Measurements from ENCODE around the gene PTGER2.

Gene PTGER2

DNA sequence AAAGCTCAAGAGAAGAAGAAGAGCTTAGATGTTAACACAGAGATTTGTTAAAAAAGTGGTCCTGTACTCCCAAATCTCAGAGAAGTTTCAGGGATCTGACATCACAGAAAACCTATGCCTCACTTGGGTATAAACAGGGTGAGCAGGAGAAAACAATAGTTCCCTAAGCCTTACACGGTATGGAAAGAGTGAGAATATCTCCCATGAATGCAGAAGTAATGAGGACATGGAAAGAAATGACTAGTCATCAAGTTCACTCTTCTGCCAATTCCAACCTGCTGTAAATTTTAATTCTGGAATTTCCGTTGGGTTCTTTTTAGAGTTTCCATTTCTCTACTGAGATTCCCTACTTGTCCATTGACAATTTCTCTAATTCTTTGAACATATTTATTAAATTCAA, 6.2 kb upstream of the PTGER2 start:
- FAIRE-seq (no peak), DNase-seq (ENCODE audit: insufficient read length) (no peak)
- no peak for TF ChIP-seq TAF1 (IDR thresholded peaks at IDR 0.05; ENCODE audit: borderline replicate concordance, low read depth, low read length)
- TF ChIP-seq POLR2A (IDR thresholded peaks at IDR 0.05; ENCODE audit: low read depth, low read length) = no peak
- no peak for TF ChIP-seq POLR2AphosphoS5 (IDR thresholded peaks at IDR 0.05; ENCODE audit: low read depth, low read length)

DNA sequence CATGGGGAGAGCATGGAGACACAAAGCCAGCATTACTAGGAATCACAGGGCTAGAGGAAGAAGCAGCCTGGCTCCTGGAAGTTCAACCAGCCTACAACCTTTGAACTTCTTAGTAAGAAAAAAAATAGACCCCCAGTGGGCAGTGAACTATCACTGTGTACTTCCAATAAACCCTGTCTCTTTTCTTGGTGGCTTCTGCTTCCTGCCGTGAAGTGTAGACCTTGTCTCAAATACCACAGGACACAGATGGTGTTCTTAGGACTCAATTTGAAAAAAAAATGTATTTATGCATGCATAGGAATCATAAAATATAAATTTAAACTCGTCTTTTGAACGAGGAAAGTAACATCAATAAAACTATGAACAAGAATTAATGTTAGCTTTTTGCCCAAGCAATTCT, 3.6 kb upstream of the PTGER2 start:
- TF ChIP-seq TAF1 (IDR thresholded peaks at IDR 0.05; ENCODE audit: borderline replicate concordance, low read depth, low read length) (no peak), POLR2AphosphoS5 (IDR thresholded peaks at IDR 0.05; ENCODE audit: low read depth, low read length) (no peak), POLR2A (IDR thresholded peaks at IDR 0.05; ENCODE audit: low read depth, low read length) (no peak)
- no peak for FAIRE-seq

GRCh38 chr14:52312931-52313355, 1.2 kb upstream of the PTGER2 start:
- no peak for TF ChIP-seq POLR2AphosphoS5 (IDR thresholded peaks at IDR 0.05; ENCODE audit: low read depth, low read length)
- TF ChIP-seq POLR2A (IDR thresholded peaks at IDR 0.05; ENCODE audit: low read depth, low read length) = no peak
- no peak for TF ChIP-seq TAF1 (IDR thresholded peaks at IDR 0.05; ENCODE audit: borderline replicate concordance, low read depth, low read length)
- DNase-seq (ENCODE audit: insufficient read length) (no peak), FAIRE-seq (no peak)

More for the DNA sequence above, 3.6 kb upstream of the PTGER2 start:
- no peak for DNase-seq (ENCODE audit: insufficient read length)

GRCh38 chr14:52313462-52313861, 650 bp upstream of the PTGER2 start:
- TF ChIP-seq TAF1 (IDR thresholded peaks at IDR 0.05; ENCODE audit: borderline replicate concordance, low read depth, low read length) = no peak
- no peak for TF ChIP-seq POLR2AphosphoS5 (IDR thresholded peaks at IDR 0.05; ENCODE audit: low read depth, low read length)
- DNase-seq (ENCODE audit: insufficient read length) (no peak), FAIRE-seq (no peak)

GRCh38 chr14:52314595-52315354, 663 bp downstream of the PTGER2 start:
- FAIRE-seq (no peak), DNase-seq (ENCODE audit: insufficient read length) (peak; percentile 21)
- TF ChIP-seq POLR2A (IDR thresholded peaks at IDR 0.05; ENCODE audit: low read depth, low read length) (no peak), TAF1 (IDR thresholded peaks at IDR 0.05; ENCODE audit: borderline replicate concordance, low read depth, low read length) (no peak), POLR2AphosphoS5 (IDR thresholded peaks at IDR 0.05; ENCODE audit: low read depth, low read length) (no peak)

- FAIRE-seq (no peak), DNase-seq (ENCODE audit: insufficient read length) (no peak)
Observed at GRCh38 chr14:52315355-52315718, 1.2 kb downstream of the PTGER2 start.

GRCh38 chr14:52318062-52318461, 4.0 kb downstream of the PTGER2 start:
- DNase-seq (ENCODE audit: insufficient read length) = no peak
- TF ChIP-seq POLR2AphosphoS5 (IDR thresholded peaks at IDR 0.05; ENCODE audit: low read depth, low read length) = no peak
- TF ChIP-seq TAF1 (IDR thresholded peaks at IDR 0.05; ENCODE audit: borderline replicate concordance, low read depth, low read length) = no peak
- no peak for TF ChIP-seq POLR2A (IDR thresholded peaks at IDR 0.05; ENCODE audit: low read depth, low read length)
- FAIRE-seq = no peak

More at GRCh38 chr14:52315355-52315718, 1.2 kb downstream of the PTGER2 start:
- TF ChIP-seq POLR2A (IDR thresholded peaks at IDR 0.05; ENCODE audit: low read depth, low read length) (no peak), TAF1 (IDR thresholded peaks at IDR 0.05; ENCODE audit: borderline replicate concordance, low read depth, low read length) (no peak), POLR2AphosphoS5 (IDR thresholded peaks at IDR 0.05; ENCODE audit: low read depth, low read length) (no peak)

GRCh38 chr14:52318826-52319645, 4.9 kb downstream of the PTGER2 start:
- DNase-seq (ENCODE audit: insufficient read length) (no peak), FAIRE-seq (no peak)
- no peak for TF ChIP-seq POLR2A (IDR thresholded peaks at IDR 0.05; ENCODE audit: low read depth, low read length)
- no peak for TF ChIP-seq TAF1 (IDR thresholded peaks at IDR 0.05; ENCODE audit: borderline replicate concordance, low read depth, low read length)
- TF ChIP-seq POLR2AphosphoS5 (IDR thresholded peaks at IDR 0.05; ENCODE audit: low read depth, low read length) = no peak

DNA sequence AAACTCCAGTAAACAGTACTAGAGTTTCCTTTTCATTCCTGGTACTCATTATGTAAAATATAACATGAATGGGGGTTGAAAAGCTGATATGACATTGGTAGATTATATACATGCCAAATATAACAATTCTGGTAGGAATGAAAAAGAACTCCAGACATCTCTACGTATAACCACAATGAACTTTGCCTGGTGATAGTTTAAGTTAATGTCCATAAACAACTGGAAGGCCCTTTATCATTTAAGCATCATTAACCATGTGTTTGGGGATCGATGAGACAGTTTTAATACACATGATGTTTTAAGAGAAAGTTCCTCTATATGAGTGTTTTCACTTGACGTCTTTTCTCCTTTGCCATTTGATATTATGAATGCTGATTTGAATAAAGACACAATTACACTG, 5.8 kb downstream of the PTGER2 start:
- DNase-seq (ENCODE audit: insufficient read length) (no peak), FAIRE-seq (no peak)
- TF ChIP-seq POLR2A (IDR thresholded peaks at IDR 0.05; ENCODE audit: low read depth, low read length) (no peak), TAF1 (IDR thresholded peaks at IDR 0.05; ENCODE audit: borderline replicate concordance, low read depth, low read length) (no peak), POLR2AphosphoS5 (IDR thresholded peaks at IDR 0.05; ENCODE audit: low read depth, low read length) (no peak)

- TF ChIP-seq TAF1 (IDR thresholded peaks at IDR 0.05; ENCODE audit: borderline replicate concordance, low read depth, low read length) (no peak), POLR2AphosphoS5 (IDR thresholded peaks at IDR 0.05; ENCODE audit: low read depth, low read length) (no peak), POLR2A (IDR thresholded peaks at IDR 0.05; ENCODE audit: low read depth, low read length) (no peak)
- DNase-seq (ENCODE audit: insufficient read length) (peak; percentile 37), FAIRE-seq (peak; percentile 97)
Observed at GRCh38 chr14:52325126-52325525, 11.0 kb downstream of the PTGER2 start.

GRCh38 chr14:52325630-52326029, 11.5 kb downstream of the PTGER2 start:
- DNase-seq (ENCODE audit: insufficient read length) = no peak

More at GRCh38 chr14:52325630-52326029, 11.5 kb downstream of the PTGER2 start:
- FAIRE-seq = no peak
- TF ChIP-seq POLR2AphosphoS5 (IDR thresholded peaks at IDR 0.05; ENCODE audit: low read depth, low read length) (no peak), TAF1 (IDR thresholded peaks at IDR 0.05; ENCODE audit: borderline replicate concordance, low read depth, low read length) (no peak), POLR2A (IDR thresholded peaks at IDR 0.05; ENCODE audit: low read depth, low read length) (no peak)

Measured in GM12892 (cell line).